ENCODE measurements around the gene ALDH1A1.

The ALDH1A1 gene

GRCh38 chr9:72971411-72971810, 18.6 kb upstream of the ALDH1A1 start:
- no peak for DNase-seq (ENCODE audit: low read depth in 1 of 2, low spot score in 1 of 2)
- in situ Hi-C loops (cut with HindIII; ENCODE audit: low pct_unique_long_range_greater_than_20kb, low sequenced_read_pairs): no loop called here
- TF ChIP-seq JUND (IDR thresholded peaks at IDR 0.05; ENCODE audit: low read depth): no peak

GRCh38 chr9:72960446-72960845, 7.6 kb upstream of the ALDH1A1 start:
- in situ Hi-C loops (cut with HindIII; ENCODE audit: low pct_unique_long_range_greater_than_20kb, low sequenced_read_pairs): no loop called here
- DNase-seq (ENCODE audit: low read depth in 1 of 2, low spot score in 1 of 2): peak in 1 of 2 experiments; percentile 7
- no peak for TF ChIP-seq JUND (IDR thresholded peaks at IDR 0.05; ENCODE audit: low read depth)

GRCh38 chr9:72958485-72959281, 5.8 kb upstream of the ALDH1A1 start:
- in situ Hi-C loops (cut with HindIII; ENCODE audit: low pct_unique_long_range_greater_than_20kb, low sequenced_read_pairs): no loop called here
- TF ChIP-seq JUND (IDR thresholded peaks at IDR 0.05; ENCODE audit: low read depth): no peak
- no peak for DNase-seq (ENCODE audit: low read depth in 1 of 2, low spot score in 1 of 2)

DNA sequence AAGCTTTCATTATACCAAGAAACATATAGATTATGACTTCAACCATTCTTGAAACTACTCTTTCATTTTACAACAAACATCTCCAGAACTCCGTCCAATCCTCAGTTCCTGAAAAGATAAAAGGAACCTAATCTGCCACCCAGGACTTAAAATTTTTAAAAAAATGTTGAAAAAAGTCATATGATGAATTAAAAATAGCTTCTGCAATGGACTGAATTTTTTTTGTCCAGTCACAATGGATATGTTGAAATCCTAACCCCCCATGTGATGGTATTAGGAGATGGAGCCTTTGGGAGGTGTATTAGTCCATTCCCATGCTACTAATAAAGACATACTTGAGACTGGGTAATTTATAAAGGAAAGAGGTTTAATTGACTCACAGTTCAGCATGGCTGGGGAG, 2.7 kb upstream of the ALDH1A1 start:
- TF ChIP-seq JUND (IDR thresholded peaks at IDR 0.05; ENCODE audit: low read depth): no peak
- in situ Hi-C loops (cut with HindIII; ENCODE audit: low pct_unique_long_range_greater_than_20kb, low sequenced_read_pairs): no loop called here
- no peak for DNase-seq (ENCODE audit: low read depth in 1 of 2, low spot score in 1 of 2)

- in situ Hi-C loops (cut with HindIII; ENCODE audit: low pct_unique_long_range_greater_than_20kb, low sequenced_read_pairs): no loop called here
- no peak for TF ChIP-seq JUND (IDR thresholded peaks at IDR 0.05; ENCODE audit: low read depth)
- no peak for DNase-seq (ENCODE audit: low read depth in 1 of 2, low spot score in 1 of 2)
These were observed 2.2 kb upstream of the ALDH1A1 start for GRCh38 chr9:72955126-72955455.

GRCh38 chr9:72954431-72955125, 1.7 kb upstream of the ALDH1A1 start:
- no peak for DNase-seq (ENCODE audit: low read depth in 1 of 2, low spot score in 1 of 2)
- in situ Hi-C loops (cut with HindIII; ENCODE audit: low pct_unique_long_range_greater_than_20kb, low sequenced_read_pairs): no loop called here
- TF ChIP-seq JUND (IDR thresholded peaks at IDR 0.05; ENCODE audit: low read depth): no peak

DNA sequence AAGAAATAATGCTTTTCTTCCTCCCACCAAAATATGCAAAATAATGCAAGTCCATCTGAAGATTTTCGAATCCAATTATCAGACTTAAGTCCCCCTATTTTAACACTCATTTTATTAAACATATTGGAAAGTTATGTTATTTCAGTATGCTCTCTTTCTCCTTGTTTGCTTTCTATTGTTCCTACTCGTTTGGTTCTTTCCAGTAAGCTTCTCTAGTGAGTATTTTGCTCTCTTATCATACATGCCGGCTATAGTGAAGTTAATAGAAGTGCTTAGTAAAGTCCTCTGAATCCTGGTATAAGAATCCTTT, 517 bp downstream of the ALDH1A1 start:
- in situ Hi-C loops (cut with HindIII; ENCODE audit: low pct_unique_long_range_greater_than_20kb, low sequenced_read_pairs): no loop called here
- no peak for TF ChIP-seq JUND (IDR thresholded peaks at IDR 0.05; ENCODE audit: low read depth)
- no peak for DNase-seq (ENCODE audit: low read depth in 1 of 2, low spot score in 1 of 2)

- no peak for TF ChIP-seq JUND (IDR thresholded peaks at IDR 0.05; ENCODE audit: low read depth)
- in situ Hi-C loops (cut with HindIII; ENCODE audit: low pct_unique_long_range_greater_than_20kb, low sequenced_read_pairs): no loop called here
- DNase-seq (ENCODE audit: low read depth in 1 of 2, low spot score in 1 of 2): no peak
These were observed 1.1 kb downstream of the ALDH1A1 start for GRCh38 chr9:72951520-72952380.

DNA sequence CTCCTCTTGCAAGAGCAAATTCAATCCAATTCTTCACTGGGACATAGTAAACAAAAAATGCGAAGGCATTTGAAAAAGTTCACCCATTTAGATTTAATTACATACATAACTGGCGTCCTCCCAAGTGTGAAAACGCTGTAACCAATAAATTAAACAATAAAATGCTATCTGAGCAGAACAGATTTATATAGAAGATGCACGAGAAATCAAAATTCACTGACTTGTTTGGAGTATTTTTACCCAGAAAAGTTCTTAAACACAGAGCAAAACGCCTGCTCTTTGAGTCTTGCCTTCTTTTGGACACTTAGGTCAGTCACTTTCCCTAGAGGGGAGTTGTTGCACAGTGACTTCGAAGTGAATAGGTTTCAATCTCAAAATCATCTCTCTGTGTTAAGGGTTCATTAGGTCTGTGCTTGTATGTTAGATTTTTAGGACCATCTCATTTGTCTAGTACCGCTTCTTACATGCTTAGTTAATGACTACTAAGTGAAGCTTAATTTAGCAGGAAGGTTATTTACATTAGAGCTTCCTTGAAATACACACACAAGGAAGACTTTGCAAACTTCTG, 1.9 kb downstream of the ALDH1A1 start:
- TF ChIP-seq JUND (IDR thresholded peaks at IDR 0.05; ENCODE audit: low read depth): no peak
- in situ Hi-C loops (cut with HindIII; ENCODE audit: low pct_unique_long_range_greater_than_20kb, low sequenced_read_pairs): no loop called here
- no peak for DNase-seq (ENCODE audit: low read depth in 1 of 2, low spot score in 1 of 2)

DNA sequence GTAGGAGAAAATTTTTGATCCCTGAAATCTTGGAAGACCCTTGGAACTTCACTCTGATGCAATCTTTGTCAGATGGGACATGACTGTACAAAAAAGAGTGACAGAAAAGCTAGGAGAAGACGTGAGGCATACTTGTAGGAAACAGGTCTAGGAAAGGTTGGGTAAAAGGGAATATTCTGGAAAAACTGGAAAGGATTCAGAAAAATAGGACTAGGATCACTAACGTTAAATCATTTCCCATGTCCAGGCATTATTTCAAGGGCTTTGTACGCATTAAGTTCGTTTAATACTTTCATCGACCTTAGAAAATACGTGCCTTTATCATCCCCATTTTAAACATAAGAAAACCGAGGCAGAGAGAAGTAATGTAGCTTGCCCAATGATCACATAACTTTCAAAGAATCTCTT, 2.9 kb downstream of the ALDH1A1 start:
- in situ Hi-C loops (cut with HindIII; ENCODE audit: low pct_unique_long_range_greater_than_20kb, low sequenced_read_pairs): no loop called here
- no peak for TF ChIP-seq JUND (IDR thresholded peaks at IDR 0.05; ENCODE audit: low read depth)

DNA sequence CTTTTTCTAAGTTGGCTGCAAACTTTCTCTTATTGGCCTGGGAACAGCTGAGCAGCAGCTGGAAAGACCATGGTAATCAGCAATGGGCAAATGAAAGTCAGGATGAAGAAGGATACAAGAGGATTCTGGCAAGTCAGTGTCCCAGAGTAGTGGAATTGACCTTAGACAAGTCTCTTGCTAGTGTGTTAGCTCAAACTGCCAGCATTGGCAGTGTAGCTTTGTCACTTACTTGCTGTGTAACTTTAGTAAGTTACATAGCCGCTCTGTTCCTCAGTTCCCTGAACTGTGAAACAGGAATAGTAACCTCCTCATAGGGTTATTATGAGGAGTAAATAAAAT, 3.6 kb downstream of the ALDH1A1 start:
- in situ Hi-C loops (cut with HindIII; ENCODE audit: low pct_unique_long_range_greater_than_20kb, low sequenced_read_pairs): no loop called here
- DNase-seq (ENCODE audit: low read depth in 1 of 2, low spot score in 1 of 2): no peak
- TF ChIP-seq JUND (IDR thresholded peaks at IDR 0.05; ENCODE audit: low read depth): no peak

More for the DNA sequence above, 2.9 kb downstream of the ALDH1A1 start:
- DNase-seq (ENCODE audit: low read depth in 1 of 2, low spot score in 1 of 2): no peak

GRCh38 chr9:72948575-72949243, 4.1 kb downstream of the ALDH1A1 start:
- in situ Hi-C loops (cut with HindIII; ENCODE audit: low pct_unique_long_range_greater_than_20kb, low sequenced_read_pairs): no loop called here
- DNase-seq (ENCODE audit: low read depth in 1 of 2, low spot score in 1 of 2): no peak
- TF ChIP-seq JUND (IDR thresholded peaks at IDR 0.05; ENCODE audit: low read depth): no peak
